Embryonic facial prominence (tissue), 1 donor: ENCODE data around the gene ZP1.
"Not testable (repeated sequence)": the region's sequence is repeated elsewhere in the genome, so short reads cannot be mapped to it uniquely, and the experiment has no call there.

Experiments
- DNase-seq: peaks from one replicate; pipeline ENCODE4 v3.0.0-alpha.2; 2016; ENCODE audit errors: extremely low spot score

The ZP1 gene

GRCh38 chr11:60866911-60867870 is at the start of gene ZP1:
Gene ZP1 (plus strand): TSS chr11:60867542. CDS start chr11:60867562, 20 bp downstream.
- no peak for DNase-seq

GRCh38 chr11:60818057-60818456 is 49.3 kb upstream of the ZP1 start:
- no peak for DNase-seq

- DNase-seq: no peak
Observed at GRCh38 chr11:60821827-60822599, 45.3 kb upstream of the ZP1 start.

- not testable (repeated sequence) for DNase-seq
Observed at GRCh38 chr11:60823745-60824306, 43.5 kb upstream of the ZP1 start.

GRCh38 chr11:60825118-60825517 is 42.2 kb upstream of the ZP1 start:
- no peak for DNase-seq

- DNase-seq: no peak
Observed at GRCh38 chr11:60825790-60826189, 41.6 kb upstream of the ZP1 start.

- DNase-seq: no peak
Observed at GRCh38 chr11:60830478-60831142, 36.7 kb upstream of the ZP1 start.

GRCh38 chr11:60831143-60831500 is 36.2 kb upstream of the ZP1 start:
- no peak for DNase-seq

- no peak for DNase-seq
Observed at GRCh38 chr11:60831501-60832079, 35.8 kb upstream of the ZP1 start.

- DNase-seq: no peak
Observed at GRCh38 chr11:60834742-60835533, 32.4 kb upstream of the ZP1 start.

- no peak for DNase-seq
Observed at GRCh38 chr11:60835534-60835846, 31.9 kb upstream of the ZP1 start.

GRCh38 chr11:60836866-60837515 is 30.4 kb upstream of the ZP1 start:
- no peak for DNase-seq

GRCh38 chr11:60838132-60838531 is 29.2 kb upstream of the ZP1 start:
- no peak for DNase-seq

- no peak for DNase-seq
Observed at GRCh38 chr11:60840470-60841430, 26.6 kb upstream of the ZP1 start.

- peak; percentile 88 for DNase-seq
Observed at GRCh38 chr11:60841797-60842667, 25.3 kb upstream of the ZP1 start, which contains the start of gene CCDC86. Gene CCDC86 (plus strand): TSS chr11:60842113. CDS start chr11:60842125, 12 bp downstream.

GRCh38 chr11:60842668-60843600 is 24.4 kb upstream of the ZP1 start:
- DNase-seq: no peak
